ES-I3 (cell line): ENCODE data around the gene KREMEN1.

Experiments used
- H3K36me3 ChIP-seq: 2 replicates; pipeline ENCODE4 v1.6.1; 2013; ENCODE audit warnings: mild to moderate bottlenecking, low read length, control low read depth, moderate library complexity; ENCODE audit not compliant: insufficient read depth
- H3K4me1 ChIP-seq: 2 replicates; pipeline ENCODE4 v1.6.1; 2013; ENCODE audit warnings: mild to moderate bottlenecking, control low read depth, low read length; ENCODE audit not compliant: insufficient read depth
- H3K9ac ChIP-seq: 2 replicates; pipeline ENCODE4 v1.6.1; 2013; ENCODE audit warnings: low read depth, mild to moderate bottlenecking, low read length, moderate library complexity
- H3K9me3 ChIP-seq: 2 replicates; pipeline ENCODE4 v1.6.1; 2013; ENCODE audit warnings: mild to moderate bottlenecking, low read length, moderate library complexity; ENCODE audit not compliant: control insufficient read depth, insufficient read depth

KREMEN1 gene

DNA sequence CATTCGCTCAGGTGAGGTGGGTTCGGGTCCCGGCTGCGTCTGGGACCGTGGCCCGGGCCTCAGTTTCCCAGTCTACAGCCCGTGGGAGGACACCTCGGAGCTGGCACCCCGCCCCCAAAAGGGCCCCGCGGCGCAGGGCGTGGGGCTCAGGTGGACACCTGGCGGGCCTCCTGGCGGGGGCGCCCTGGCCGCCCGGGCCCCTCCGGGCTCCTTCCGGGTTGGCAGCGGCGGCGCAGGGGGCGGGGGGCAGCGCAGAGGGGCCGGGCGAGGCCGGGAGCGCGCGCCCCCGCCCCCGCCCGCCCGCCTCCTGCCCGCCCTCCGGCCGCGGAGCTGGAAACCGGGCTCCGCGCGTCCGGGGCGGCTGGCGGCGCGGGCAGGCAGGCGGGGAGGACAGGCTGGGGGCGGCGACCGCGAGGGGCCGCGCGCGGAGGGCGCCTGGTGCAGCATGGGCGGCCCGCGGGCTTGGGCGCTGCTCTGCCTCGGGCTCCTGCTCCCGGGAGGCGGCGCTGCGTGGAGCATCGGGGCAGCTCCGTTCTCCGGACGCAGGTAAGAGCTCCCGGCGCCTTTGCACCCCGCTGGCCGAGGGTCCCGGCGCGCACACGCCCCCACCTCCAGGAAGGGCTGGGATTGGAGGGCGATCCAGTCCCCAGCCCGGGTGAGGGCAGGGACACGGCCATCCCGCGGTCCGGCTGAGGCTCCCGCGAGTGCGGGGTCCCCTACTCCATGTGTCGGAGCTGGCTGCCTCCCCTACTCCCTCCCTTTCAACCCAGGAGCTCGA, 132.9 kb downstream of the KREMEN1 start, which contains the start of gene EMID1:
Gene EMID1 (plus strand): TSS at position 303 of the 778 bp plus-strand sequence. CDS start 143 bp downstream, at position 446.
- peak within 1 kb of the TSS; percentile 85 for H3K9ac ChIP-seq

DNA sequence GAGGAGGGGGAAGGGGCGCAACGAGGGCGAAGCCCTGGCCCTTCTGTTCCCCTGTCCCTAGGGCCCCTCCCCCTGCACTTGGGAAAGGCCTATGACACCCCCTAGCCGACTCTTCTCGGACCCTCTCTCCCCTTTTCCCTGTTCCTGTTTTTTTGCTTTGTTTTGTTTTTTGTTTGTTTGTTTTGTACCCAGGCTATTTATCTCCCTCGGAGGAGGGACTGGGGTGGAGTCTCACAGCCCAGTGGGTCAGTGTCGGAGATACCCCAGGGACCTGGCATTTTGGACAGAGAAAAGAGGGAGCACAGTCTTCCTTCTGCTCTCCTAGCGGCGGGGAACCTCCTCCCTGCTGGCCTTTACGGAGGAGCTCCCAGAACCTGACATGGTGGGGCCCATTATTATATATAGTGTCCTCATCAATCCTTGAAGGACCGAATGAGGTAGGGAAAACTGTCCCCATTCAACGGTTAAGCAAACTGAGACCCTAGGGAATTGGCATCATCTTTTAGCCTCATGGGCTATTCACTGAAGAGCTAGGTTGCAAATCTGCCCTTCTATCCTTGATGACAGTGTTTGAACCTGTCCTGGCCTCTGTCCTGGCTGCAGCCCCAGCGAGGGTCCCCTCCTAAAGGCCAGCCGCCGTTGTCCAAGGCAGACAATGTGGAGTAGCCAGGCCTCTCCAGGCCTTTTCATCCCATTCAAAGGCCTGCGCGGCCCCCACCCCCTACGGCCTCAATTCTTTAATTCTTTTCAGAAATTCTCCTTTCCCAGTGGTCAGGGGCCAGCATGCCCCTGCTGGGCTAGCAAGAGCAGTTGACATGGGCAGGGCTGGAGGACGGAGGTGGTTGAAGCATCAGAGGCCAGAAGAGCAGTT, 133.8 kb downstream of the KREMEN1 start:
- H3K36me3 ChIP-seq: no peaks in the 10 kb centered on the region
- H3K9ac ChIP-seq: peak overlapping the region; percentile 85
- no peaks in the 10 kb centered on the region for H3K9me3 ChIP-seq
- peaks cover 16% of the 10 kb centered on the region; the same call in 1 of the 2 replicates for H3K4me1 ChIP-seq

More for the DNA sequence above, 132.9 kb downstream of the KREMEN1 start, which contains the start of gene EMID1:
- H3K9me3 ChIP-seq: no peaks in the 10 kb centered on the region
- no peaks in the 10 kb centered on the region for H3K36me3 ChIP-seq
- H3K4me1 ChIP-seq: peaks cover 16% of the 10 kb centered on the region; the same call in 1 of the 2 replicates

DNA sequence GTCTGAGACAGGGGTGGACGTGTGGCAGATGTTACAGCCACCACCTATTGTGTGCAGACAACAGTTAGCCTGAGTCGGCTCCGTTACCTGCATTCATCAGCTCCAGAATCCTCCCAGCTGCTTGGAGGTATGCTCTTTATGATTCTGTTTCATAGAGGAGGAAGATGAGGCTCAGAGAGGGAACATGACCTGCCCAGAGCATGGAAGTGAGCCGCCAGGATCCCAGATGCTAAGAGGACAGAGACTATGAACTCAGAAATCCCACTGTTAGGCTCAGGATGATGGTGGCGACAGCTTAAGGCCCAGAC, 134.4 kb downstream of the KREMEN1 start:
- no peaks in the 10 kb centered on the region for H3K36me3 ChIP-seq
- no peaks in the 10 kb centered on the region for H3K9me3 ChIP-seq
- no peak overlapping the region for H3K9ac ChIP-seq
- peaks cover 16% of the 10 kb centered on the region; the same call in 1 of the 2 replicates for H3K4me1 ChIP-seq

DNA sequence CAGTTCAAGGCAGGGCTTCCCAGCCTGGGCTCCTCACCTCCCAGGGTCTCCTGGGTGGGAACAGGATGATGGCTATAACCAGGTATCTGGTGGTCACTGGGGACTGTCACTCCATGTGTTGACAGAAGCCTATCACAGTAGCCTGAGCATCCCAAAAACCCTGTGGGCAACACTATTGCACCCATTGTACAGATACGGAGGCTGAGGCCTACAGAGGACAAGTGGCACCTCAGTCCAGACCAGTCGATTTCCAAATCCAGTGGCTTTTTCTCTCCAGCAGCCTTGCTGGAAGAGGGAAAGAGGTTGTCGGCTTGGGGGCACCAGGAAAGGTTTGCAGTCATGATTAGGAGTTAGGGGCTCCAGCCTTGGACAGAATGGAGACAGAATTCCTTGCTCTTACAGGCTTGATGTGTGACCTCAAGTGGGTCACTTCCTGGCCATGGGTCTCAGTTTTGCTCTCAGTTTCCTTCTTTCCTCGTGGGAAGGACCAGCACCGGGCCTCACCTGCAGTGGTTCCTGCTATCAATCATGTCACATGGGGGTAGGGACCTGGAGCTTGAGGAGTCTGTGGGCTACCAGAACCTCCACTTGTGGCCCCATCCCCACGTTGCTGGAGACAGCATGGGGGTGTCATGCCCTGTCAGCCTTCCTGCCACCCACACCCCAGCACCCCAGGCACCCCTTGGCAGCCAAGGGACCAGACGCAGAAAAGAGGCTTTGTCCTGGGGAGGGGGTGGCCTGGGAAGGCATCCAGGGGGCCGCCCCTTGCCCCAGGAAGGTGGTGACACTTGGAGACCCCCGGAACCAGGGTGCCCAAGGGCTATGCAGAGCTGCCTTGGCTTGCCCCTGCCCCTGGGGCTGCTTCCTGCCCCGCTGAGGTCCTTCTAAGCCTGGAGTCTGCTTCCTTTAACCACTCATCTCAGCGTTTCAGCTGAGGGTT, 135.0 kb downstream of the KREMEN1 start:
- Histone ChIP-seq H3K4me1 (peaks cover 16% of the 10 kb centered on the region; the same call in 1 of the 2 replicates), H3K36me3 (no peaks in the 10 kb centered on the region), H3K9ac (no peak overlapping the region), H3K9me3 (no peaks in the 10 kb centered on the region)

DNA sequence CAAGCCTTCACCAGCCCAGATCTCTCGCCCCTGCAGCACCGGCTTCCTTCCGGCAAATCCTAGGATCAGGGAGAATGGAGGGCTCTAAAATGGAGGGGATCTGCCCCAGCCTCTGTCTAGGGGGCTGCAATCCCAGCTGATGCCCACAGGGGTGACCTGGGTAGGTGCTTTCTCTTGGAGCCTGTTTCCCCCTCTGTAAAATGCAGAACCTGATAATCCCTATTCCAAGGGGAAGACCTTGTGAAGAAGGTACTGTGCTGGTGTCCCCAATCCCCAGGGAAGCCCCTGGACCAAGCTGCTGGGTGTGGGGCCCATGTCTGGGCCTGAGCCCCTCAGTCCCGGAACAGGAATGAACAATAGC, 135.6 kb downstream of the KREMEN1 start:
- no peak overlapping the region for H3K9ac ChIP-seq

DNA sequence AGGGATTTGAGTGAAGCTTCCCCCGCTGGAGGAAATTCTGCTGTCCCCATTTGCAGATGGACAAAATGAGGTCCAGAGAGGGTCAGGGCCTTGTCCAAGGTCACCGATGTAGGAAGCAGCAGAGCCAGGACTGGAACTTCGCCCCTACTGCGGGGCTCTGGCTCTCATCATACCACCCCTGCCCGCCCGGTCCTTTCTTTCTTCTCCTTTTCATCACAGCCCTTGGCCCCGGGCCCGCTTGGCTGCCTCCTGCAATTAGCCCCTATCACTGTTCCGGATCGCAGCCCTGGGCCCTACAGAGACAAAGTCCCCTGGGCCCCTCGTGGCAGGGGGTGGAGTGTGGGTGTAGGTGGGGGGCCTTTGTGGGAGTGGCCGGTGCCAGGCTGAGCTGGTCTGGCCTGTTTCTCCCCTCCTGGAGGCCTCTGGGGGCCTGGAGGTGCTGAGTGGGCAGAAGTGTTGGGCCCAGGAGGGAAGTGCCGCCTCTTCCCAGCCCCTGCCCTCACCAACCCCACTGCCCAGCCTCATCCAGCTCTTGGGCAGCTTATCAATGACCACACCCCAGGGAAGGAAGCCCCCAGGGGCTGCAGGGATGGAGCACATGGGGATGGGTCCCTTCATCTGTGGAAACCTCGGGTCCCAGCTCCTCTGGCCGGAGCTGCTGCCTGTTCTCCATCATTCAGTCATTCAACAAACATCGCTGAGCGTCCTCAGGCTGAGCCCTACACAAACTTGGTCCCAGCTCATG, 136.2 kb downstream of the KREMEN1 start:
- no peak overlapping the region for H3K9ac ChIP-seq

More for the DNA sequence above, 135.6 kb downstream of the KREMEN1 start:
- Histone ChIP-seq H3K36me3 (no peaks in the 10 kb centered on the region), H3K4me1 (peaks cover 16% of the 10 kb centered on the region; the same call in 1 of the 2 replicates), H3K9me3 (no peaks in the 10 kb centered on the region)

DNA sequence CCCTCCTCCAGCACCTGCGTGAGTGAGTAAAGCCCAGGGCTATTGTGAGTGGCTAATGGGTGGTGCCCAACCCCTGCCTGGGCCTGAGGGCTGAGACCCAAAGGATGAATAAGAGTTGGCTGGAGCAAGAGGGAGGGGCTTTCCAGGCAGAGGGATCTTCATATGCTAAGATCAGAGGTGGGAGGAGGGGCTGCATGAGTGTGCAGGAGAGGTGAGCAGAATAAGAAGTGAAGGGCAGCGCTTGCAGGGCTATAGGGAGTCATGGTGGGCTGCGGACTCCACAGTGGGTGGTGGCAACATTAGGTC, 136.7 kb downstream of the KREMEN1 start:
- peaks cover 8% of the 10 kb centered on the region; the same call in 1 of the 2 replicates for H3K4me1 ChIP-seq
- H3K9ac ChIP-seq: no peak overlapping the region
- no peaks in the 10 kb centered on the region for H3K9me3 ChIP-seq
- H3K36me3 ChIP-seq: no peaks in the 10 kb centered on the region

More for the DNA sequence above, 136.2 kb downstream of the KREMEN1 start:
- Histone ChIP-seq H3K4me1 (peaks cover 12% of the 10 kb centered on the region; the same call in 1 of the 2 replicates), H3K36me3 (no peaks in the 10 kb centered on the region), H3K9me3 (no peaks in the 10 kb centered on the region)

DNA sequence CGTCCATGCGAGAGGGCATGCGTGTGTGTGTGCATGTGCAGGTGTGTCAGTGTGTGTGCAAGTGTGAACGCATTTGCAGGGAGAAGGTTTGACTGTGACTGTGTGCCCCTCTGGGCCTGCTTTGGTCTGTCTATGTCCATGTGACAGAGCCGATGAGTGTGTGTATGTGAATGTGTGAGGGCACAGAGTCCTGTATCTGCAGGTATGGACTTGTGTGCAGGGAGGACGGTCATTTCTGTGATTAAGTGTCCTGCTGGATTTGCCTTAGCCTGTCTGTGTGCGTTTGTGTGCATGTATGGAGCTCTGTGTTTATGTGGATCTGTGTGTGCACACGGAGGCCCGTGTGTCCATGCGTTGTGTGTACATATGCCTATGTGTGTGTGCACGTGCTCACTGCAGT, 138.2 kb downstream of the KREMEN1 start:
- Histone ChIP-seq H3K36me3 (no peaks in the 10 kb centered on the region), H3K9ac (no peak overlapping the region), H3K4me1 (peaks cover 8% of the 10 kb centered on the region; the same call in 1 of the 2 replicates), H3K9me3 (no peaks in the 10 kb centered on the region)

DNA sequence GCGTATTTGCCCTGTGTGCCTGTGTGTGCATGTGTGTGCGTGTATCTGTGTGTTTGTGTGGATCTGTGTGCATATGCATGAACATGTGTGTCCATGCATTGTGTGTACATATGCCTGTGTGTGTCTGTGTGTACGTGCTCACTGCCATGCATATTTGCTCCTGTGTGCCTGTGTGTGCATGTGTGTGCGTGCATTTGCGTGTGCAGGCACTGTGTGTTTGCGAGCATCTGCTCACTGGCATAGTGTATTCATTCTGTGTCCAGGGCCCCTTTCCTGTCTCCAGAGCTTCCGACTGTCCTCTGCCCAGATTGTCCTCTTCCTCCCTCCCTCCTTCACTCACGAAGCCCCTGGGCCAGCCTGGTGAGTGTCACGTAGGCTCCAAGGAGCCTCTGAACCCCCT, 138.6 kb downstream of the KREMEN1 start:
- no peaks in the 10 kb centered on the region for H3K36me3 ChIP-seq
- H3K9me3 ChIP-seq: no peaks in the 10 kb centered on the region
- H3K4me1 ChIP-seq: peaks cover 8% of the 10 kb centered on the region; the same call in 1 of the 2 replicates
- H3K9ac ChIP-seq: no peak overlapping the region

DNA sequence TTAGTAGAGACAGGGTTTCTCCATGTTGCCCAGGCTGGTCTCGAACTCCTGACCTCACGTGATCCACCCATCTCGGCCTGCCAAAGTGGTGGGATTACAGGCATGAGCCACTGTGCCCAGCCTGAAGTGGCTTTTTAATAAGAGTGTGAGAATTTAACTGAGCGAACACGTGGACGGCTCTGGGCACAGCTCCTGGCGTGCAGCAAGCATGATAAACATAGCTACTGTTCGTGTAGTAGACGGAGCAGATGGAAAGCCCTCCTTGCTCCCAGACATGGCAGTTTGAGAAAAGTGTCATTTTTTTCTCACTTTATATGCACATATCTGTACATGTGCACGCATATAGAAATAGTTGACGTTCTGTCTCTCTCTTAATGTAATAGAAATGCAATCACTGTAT, 139.9 kb downstream of the KREMEN1 start:
- no peaks in the 10 kb centered on the region; the same call in 1 of the 2 replicates for H3K4me1 ChIP-seq
- no peaks in the 10 kb centered on the region for H3K36me3 ChIP-seq
- H3K9ac ChIP-seq: no peak overlapping the region
- H3K9me3 ChIP-seq: no peaks in the 10 kb centered on the region

DNA sequence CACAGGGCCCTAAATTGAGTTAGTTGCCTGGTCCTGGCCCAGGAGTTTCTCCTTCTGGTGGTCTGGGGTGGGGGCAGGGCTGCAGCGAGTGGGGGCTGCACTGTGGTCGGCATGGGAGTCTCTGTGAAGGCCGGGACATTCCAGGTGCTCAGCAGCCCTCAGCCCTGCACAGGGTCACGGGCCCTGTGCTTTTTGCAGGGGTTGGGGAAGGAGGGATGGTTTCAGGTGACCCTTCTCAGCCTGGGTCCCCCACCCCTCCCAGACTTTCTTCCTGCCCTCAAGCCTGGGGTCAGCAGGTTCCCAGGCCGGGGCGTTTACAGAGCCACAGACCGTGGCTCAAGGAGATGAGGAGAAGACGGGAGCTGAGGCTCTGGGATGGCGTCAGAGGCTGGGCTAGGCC, 140.7 kb downstream of the KREMEN1 start:
- Histone ChIP-seq H3K4me1 (no peaks in the 10 kb centered on the region; the same call in 1 of the 2 replicates), H3K9me3 (no peaks in the 10 kb centered on the region), H3K9ac (no peak overlapping the region), H3K36me3 (no peaks in the 10 kb centered on the region)

DNA sequence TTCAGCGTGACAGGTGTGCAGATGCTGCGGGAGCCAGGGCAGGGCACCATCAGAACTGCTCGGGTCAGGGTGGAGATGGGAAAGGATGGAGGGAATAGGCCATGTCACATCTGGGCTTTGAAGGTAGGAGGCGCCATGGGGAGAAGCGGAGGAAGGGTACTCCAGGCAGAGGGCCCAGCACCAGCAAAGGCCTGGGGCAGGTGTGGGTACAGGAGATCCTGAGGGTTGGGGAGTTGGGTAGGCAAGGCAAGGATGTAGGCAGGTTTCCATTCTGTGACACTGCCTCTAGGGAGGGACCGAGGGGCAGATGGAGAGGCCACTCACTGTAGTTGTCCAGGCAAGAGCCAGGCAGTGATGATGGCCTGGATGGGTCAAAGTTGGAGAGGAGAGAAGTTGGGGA, 141.4 kb downstream of the KREMEN1 start:
- no peak overlapping the region for H3K9ac ChIP-seq
- no peaks in the 10 kb centered on the region; the same call in 1 of the 2 replicates for H3K4me1 ChIP-seq
- H3K9me3 ChIP-seq: no peaks in the 10 kb centered on the region
- H3K36me3 ChIP-seq: no peaks in the 10 kb centered on the region

DNA sequence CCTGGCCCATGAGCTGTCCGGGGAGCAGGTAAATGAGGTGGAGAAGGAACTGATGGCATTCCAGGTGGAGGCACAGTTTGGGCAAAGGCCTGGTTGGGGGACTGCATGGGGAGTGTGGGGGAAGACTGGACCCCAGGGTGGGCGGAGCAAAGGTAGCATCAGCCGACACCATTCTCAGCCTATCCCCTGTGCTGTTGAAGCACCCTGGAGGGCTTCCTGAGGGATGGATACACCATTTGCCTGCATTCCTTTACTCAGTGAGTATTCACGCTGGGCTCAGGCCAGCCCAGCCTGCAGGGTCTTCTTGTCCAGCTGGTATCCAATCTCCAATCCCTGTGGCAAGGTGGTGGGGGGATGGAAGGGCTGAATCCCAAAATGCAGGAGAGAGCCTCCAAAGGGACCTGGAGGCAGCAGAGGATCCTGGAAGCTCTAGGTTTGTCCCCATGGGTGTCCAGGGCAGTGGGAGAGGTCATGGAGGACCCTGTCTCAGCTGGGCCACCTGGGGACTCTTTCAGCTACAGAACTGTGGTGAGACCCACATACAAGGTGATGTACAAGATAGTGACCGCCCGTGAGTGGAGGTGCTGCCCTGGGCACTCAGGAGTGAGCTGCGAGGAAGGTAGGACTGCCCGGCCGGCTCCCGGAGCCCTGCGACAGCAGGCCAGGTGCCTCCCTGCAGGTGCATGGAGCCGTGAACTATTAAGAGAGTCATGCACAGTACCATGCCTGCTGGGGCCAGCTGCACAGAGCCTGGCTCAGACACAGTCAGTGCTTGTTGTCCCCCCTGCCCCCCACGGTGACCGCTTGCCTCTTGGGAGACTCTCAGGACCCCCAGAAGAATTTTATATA, 142.4 kb downstream of the KREMEN1 start:
- H3K9me3 ChIP-seq: no peaks in the 10 kb centered on the region
- no peaks in the 10 kb centered on the region for H3K36me3 ChIP-seq

More for the DNA sequence above, 142.4 kb downstream of the KREMEN1 start:
- no peak overlapping the region for H3K9ac ChIP-seq
- peaks cover 4% of the 10 kb centered on the region; the same call in 1 of the 2 replicates for H3K4me1 ChIP-seq
